Trophoblast cell (in vitro differentiated cells and primary cell): ENCODE measurements around the gene CLEC20A.

Source experiments
- DNase-seq, 2 donors: peaks; one replicate each; pipeline ENCODE4 v3.0.0-alpha.2; 2016
- H2AFZ ChIP-seq: 2 replicates; pipeline ENCODE4 v1.6.1; 2013; ENCODE audit warnings: low read length, moderate library complexity, mild to moderate bottlenecking; ENCODE audit not compliant: insufficient read depth, poor library complexity
- H2AK5ac ChIP-seq: 2 replicates; pipeline ENCODE4 v1.6.1; 2013; ENCODE audit warnings: mild to moderate bottlenecking, low read length
- H2BK120ac ChIP-seq: 2 replicates; pipeline ENCODE4 v1.6.1; 2013; ENCODE audit warnings: low read length, mild to moderate bottlenecking, moderate library complexity; ENCODE audit not compliant: insufficient read depth, poor library complexity
- H2BK12ac ChIP-seq: 2 replicates; pipeline ENCODE4 v1.6.1; 2013; ENCODE audit warnings: mild to moderate bottlenecking, low read length, moderate library complexity
- H2BK5ac ChIP-seq: 2 replicates; pipeline ENCODE4 v1.6.1; 2013; ENCODE audit warnings: low read length, low read depth, moderate library complexity, mild to moderate bottlenecking; ENCODE audit not compliant: poor library complexity
- H3K14ac ChIP-seq: 2 replicates; pipeline ENCODE4 v1.6.1; 2013; ENCODE audit warnings: mild to moderate bottlenecking, low read length
- H3K18ac ChIP-seq: 2 replicates; pipeline ENCODE4 v1.6.1; 2013; ENCODE audit warnings: mild to moderate bottlenecking, low read length
- H3K23ac ChIP-seq: 2 replicates; pipeline ENCODE4 v1.6.1; 2013; ENCODE audit warnings: low read length
- H3K27ac ChIP-seq: 2 replicates; pipeline ENCODE4 v1.5.1; 2013; ENCODE audit warnings: low read depth, mild to moderate bottlenecking, inconsistent platforms, low read length, moderate library complexity
- H3K27me3 ChIP-seq: 2 replicates; pipeline ENCODE4 v1.6.1; 2013; ENCODE audit warnings: inconsistent platforms, mild to moderate bottlenecking, low read length, moderate library complexity; ENCODE audit not compliant: insufficient read depth
- H3K36me3 ChIP-seq, 2 experiments: 1 replicate in 1 of 2; 2 replicates in 1 of 2; pipeline ENCODE4 v1.6.1; 2013; ENCODE audit warnings: low read length in 2 of 2, mild to moderate bottlenecking in 2 of 2, moderate library complexity in 1 of 2; ENCODE audit not compliant: insufficient read depth in 2 of 2, control insufficient read depth in 1 of 2
- H3K4ac ChIP-seq: 2 replicates; pipeline ENCODE4 v1.6.1; 2013; ENCODE audit warnings: low read depth, mild to moderate bottlenecking, low read length, moderate library complexity
- H3K4me1 ChIP-seq, 2 experiments: 1 replicate in 1 of 2; 2 replicates in 1 of 2; pipeline ENCODE4 v1.6.1; 2013; ENCODE audit warnings: low read length in 2 of 2, mild to moderate bottlenecking in 2 of 2, moderate library complexity in 1 of 2; ENCODE audit not compliant: insufficient read depth in 2 of 2, control insufficient read depth in 1 of 2
- H3K4me2 ChIP-seq: 2 replicates; pipeline ENCODE4 v1.6.1; 2013; ENCODE audit warnings: inconsistent platforms, mild to moderate bottlenecking, low read length, moderate library complexity
- H3K4me3 ChIP-seq: 2 replicates; pipeline ENCODE4 v1.5.1; 2013; ENCODE audit warnings: mild to moderate bottlenecking, low read depth, low read length, inconsistent platforms
- H3K79me1 ChIP-seq: one replicate; pipeline ENCODE4 v1.6.1; 2013; ENCODE audit warnings: low read length
- H3K79me2 ChIP-seq: 2 replicates; pipeline ENCODE4 v1.6.1; 2013; ENCODE audit warnings: low read length, mild to moderate bottlenecking; ENCODE audit not compliant: control insufficient read depth, insufficient read depth, poor library complexity
- H3K9ac ChIP-seq: 2 replicates; pipeline ENCODE4 v1.6.1; 2013; ENCODE audit warnings: mild to moderate bottlenecking, low read length
- H3K9me3 ChIP-seq: 2 replicates; pipeline ENCODE4 v1.6.1; 2013; ENCODE audit warnings: low read depth, mild to moderate bottlenecking, control low read depth, inconsistent platforms, low read length; ENCODE audit not compliant: insufficient read depth
- H4K12ac ChIP-seq: 2 replicates; pipeline ENCODE4 v1.6.1; 2013; ENCODE audit warnings: low read depth, mild to moderate bottlenecking, low read length, moderate library complexity
- H4K8ac ChIP-seq: 2 replicates; pipeline ENCODE4 v1.6.1; 2013; ENCODE audit warnings: low read depth, mild to moderate bottlenecking, low read length, moderate library complexity
- H4K91ac ChIP-seq: one replicate; pipeline ENCODE4 v1.6.1; 2013; ENCODE audit warnings: low read depth, mild to moderate bottlenecking, low read length, moderate library complexity
- WGBS: extraction: QIAGEN DNeasy Blood & Tissue Kit; methylation state at CpG from one replicate; pipeline ENCODE4 v1.1.7; 2013; ENCODE audit warnings: missing lambda C conversion rate; ENCODE audit not compliant: insufficient read length, insufficient coverage; ENCODE audit errors: extremely low coverage; 5-methylcytosine and 5-hydroxymethylcytosine counted together

Gene CLEC20A

DNA sequence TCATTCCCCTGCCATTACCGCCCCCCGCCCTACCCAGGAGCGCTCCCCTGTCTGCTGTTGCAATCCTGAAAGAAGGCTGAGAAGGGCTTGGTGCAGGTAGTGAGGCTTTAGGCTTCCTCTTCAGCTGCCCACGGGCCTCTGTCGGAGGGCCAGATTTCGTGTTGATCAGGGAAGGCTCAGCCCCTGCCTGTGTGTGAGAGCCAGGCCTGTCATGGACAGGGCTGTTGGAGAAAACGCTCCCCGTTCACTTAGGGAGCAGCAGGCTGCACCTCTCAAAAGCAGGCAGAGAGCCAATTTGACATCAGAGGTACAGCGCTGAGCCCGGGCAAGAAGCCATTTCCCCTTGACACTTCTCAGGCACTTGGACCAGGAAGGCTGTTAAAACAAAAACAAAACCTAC is 35.1 kb upstream of the CLEC20A start:
- no peak overlapping the region for H4K12ac ChIP-seq
- no peak overlapping the region for H2AFZ ChIP-seq
- no peak overlapping the region for H3K23ac ChIP-seq
- no peak overlapping the region for H3K4me2 ChIP-seq
- no peak for DNase-seq
- no peak overlapping the region for H3K14ac ChIP-seq
- no peak overlapping the region for H4K8ac ChIP-seq
- no peak overlapping the region for H2BK12ac ChIP-seq
- H3K18ac ChIP-seq, result no peak overlapping the region
- no CpG with 5 or more reads among the region's 10 CpGs for WGBS
- H3K4me3 ChIP-seq, result no peak overlapping the region
- H3K27me3 ChIP-seq, result no peaks in the 10 kb centered on the region
- H2BK120ac ChIP-seq, result no peak overlapping the region
- H3K27ac ChIP-seq, result no peak overlapping the region
- peak overlapping the region; percentile 12 for H2AK5ac ChIP-seq
- H3K36me3 ChIP-seq, result no peaks in the 10 kb centered on the region
- H2BK5ac ChIP-seq, result no peak overlapping the region
- no peak overlapping the region for H3K4ac ChIP-seq
- no peaks in the 10 kb centered on the region for H3K79me1 ChIP-seq
- H3K9ac ChIP-seq, result no peak overlapping the region
- H4K91ac ChIP-seq, result peak overlapping the region; percentile 36
- H3K79me2 ChIP-seq, result no peaks in the 10 kb centered on the region
- peaks cover 12 to 15% of the 10 kb centered on the region in 2 experiments for H3K4me1 ChIP-seq
- H3K9me3 ChIP-seq, result no peaks in the 10 kb centered on the region

DNA sequence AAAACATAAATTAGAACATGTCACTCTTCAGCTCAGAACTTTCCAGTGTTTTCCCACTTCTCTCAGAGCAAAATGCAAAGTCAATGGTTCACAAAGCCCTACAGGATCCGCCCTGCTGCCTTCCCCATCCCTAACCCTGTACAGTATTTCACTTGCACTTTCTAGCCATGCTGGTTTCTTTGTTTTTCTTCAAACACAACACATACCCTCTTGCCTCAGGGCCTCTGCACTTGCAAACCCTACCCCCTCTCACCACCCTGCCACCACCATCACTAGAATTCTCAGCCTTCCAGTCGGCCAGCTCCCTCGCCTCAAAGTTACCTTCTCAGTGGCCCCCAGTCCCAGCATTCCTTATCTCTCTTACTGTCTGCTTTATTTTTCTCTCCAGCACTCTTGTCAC is 33.7 kb upstream of the CLEC20A start:
- H3K27me3 ChIP-seq, result no peaks in the 10 kb centered on the region
- no peak overlapping the region for H3K9ac ChIP-seq
- no peaks in the 10 kb centered on the region for H3K79me2 ChIP-seq
- no peak overlapping the region for H2BK5ac ChIP-seq
- no peak overlapping the region for H4K8ac ChIP-seq
- H3K36me3 ChIP-seq, result no peaks in the 10 kb centered on the region
- no peak overlapping the region for H3K14ac ChIP-seq
- H3K4me3 ChIP-seq, result no peak overlapping the region
- no peak overlapping the region for H2AFZ ChIP-seq
- peak in 1 of 2 donors; percentile 39 for DNase-seq
- no peaks in the 10 kb centered on the region for H3K79me1 ChIP-seq
- H3K23ac ChIP-seq, result no peak overlapping the region
- H4K12ac ChIP-seq, result no peak overlapping the region
- no peak overlapping the region for H3K18ac ChIP-seq
- no CpG with 5 or more reads among the region's 3 CpGs for WGBS
- no peak overlapping the region for H2BK120ac ChIP-seq
- no peak overlapping the region for H2BK12ac ChIP-seq
- peaks cover 11% of the 10 kb centered on the region in 2 experiments for H3K4me1 ChIP-seq
- no peak overlapping the region for H3K4ac ChIP-seq
- no peak overlapping the region for H2AK5ac ChIP-seq
- no peak overlapping the region for H3K4me2 ChIP-seq
- no peaks in the 10 kb centered on the region for H3K9me3 ChIP-seq
- H4K91ac ChIP-seq, result no peak overlapping the region
- H3K27ac ChIP-seq, result peak overlapping the region; percentile 18

DNA sequence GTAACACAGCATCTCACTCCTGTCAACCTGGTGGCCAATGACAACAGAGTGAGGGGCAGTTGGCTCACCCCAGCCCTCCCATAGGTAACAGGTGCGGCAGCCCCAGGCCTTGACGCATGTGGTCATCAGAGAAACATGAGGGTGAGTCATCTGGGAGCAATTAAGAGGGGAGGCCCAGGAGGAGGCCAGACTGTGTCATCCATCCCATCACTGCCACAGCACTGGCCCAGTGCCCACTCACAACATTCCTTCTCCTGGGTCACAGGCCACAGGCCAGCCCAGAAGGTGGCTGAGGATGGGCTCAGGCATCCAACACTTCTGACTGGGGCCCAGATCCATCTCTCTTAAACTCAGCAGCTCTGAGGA is 33.3 kb upstream of the CLEC20A start:
- no peak overlapping the region for H2AFZ ChIP-seq
- H4K91ac ChIP-seq, result no peak overlapping the region
- no peaks in the 10 kb centered on the region for H3K79me1 ChIP-seq
- no peak overlapping the region for H3K9ac ChIP-seq
- H3K14ac ChIP-seq, result no peak overlapping the region
- no peaks in the 10 kb centered on the region for H3K79me2 ChIP-seq
- H4K12ac ChIP-seq, result no peak overlapping the region
- H3K36me3 ChIP-seq, result no peaks in the 10 kb centered on the region
- no peak overlapping the region for H3K18ac ChIP-seq
- DNase-seq, result peak; percentile 64 to 75
- no peaks in the 10 kb centered on the region for H3K27me3 ChIP-seq
- no peak overlapping the region for H3K23ac ChIP-seq
- peak overlapping the region; percentile 18 for H3K27ac ChIP-seq
- H4K8ac ChIP-seq, result no peak overlapping the region
- H3K4me3 ChIP-seq, result no peak overlapping the region
- no peak overlapping the region for H3K4ac ChIP-seq
- WGBS, result no CpG with 5 or more reads among the region's 2 CpGs
- peaks cover 11% of the 10 kb centered on the region in 2 experiments for H3K4me1 ChIP-seq
- no peak overlapping the region for H2AK5ac ChIP-seq
- no peak overlapping the region for H3K4me2 ChIP-seq
- no peak overlapping the region for H2BK12ac ChIP-seq
- H2BK5ac ChIP-seq, result no peak overlapping the region
- H2BK120ac ChIP-seq, result no peak overlapping the region
- no peaks in the 10 kb centered on the region for H3K9me3 ChIP-seq

DNA sequence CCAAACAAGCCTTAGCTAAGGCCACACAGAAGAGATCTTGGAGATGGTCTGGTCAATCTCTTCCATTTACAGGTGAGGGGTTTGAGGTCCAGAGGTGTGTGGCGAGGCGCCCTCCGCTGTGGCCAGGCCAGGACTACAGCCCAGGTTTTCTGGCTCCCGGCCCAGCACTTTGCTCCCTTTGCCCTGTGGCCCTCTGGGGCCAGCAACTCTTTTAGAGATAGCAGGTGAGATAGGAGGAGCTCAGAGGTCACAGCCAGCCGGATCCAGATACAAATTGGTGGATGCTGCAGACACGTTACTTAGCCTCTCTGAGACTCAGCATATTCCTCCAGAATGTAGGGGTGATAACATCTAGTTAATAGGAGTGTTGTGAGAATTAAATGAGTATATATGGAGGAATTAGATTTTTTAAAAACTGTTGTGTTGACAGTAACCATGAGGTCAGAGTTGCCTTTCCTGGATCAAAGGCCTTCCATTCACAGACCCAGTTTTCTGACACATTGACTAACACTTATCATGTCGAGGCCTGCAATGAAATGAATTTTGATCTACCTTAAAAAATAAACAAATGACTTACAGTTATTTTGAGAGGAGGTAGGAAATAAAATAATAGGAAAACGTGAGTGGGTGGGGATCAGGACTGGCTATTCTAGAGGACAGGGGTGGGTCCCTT is 32.7 kb upstream of the CLEC20A start:
- H4K12ac ChIP-seq, result no peak overlapping the region
- no peak overlapping the region for H2BK12ac ChIP-seq
- no peak overlapping the region for H4K8ac ChIP-seq
- H3K9me3 ChIP-seq, result no peaks in the 10 kb centered on the region
- peak in 1 of 2 donors; percentile 28 for DNase-seq
- no peak overlapping the region for H3K27ac ChIP-seq
- H3K18ac ChIP-seq, result no peak overlapping the region
- H3K9ac ChIP-seq, result no peak overlapping the region
- H2BK5ac ChIP-seq, result no peak overlapping the region
- H3K79me1 ChIP-seq, result no peaks in the 10 kb centered on the region
- H3K27me3 ChIP-seq, result no peaks in the 10 kb centered on the region
- no peak overlapping the region for H4K91ac ChIP-seq
- H3K23ac ChIP-seq, result no peak overlapping the region
- no peak overlapping the region for H2BK120ac ChIP-seq
- no peak overlapping the region for H3K4me3 ChIP-seq
- 100% methylated on average over 1 of the region's 8 CpGs for WGBS
- no peak overlapping the region for H3K14ac ChIP-seq
- no peak overlapping the region for H2AK5ac ChIP-seq
- H3K4ac ChIP-seq, result no peak overlapping the region
- peaks cover 11% of the 10 kb centered on the region in 2 experiments for H3K4me1 ChIP-seq
- H3K79me2 ChIP-seq, result no peaks in the 10 kb centered on the region
- no peaks in the 10 kb centered on the region for H3K36me3 ChIP-seq
- H2AFZ ChIP-seq, result no peak overlapping the region
- no peak overlapping the region for H3K4me2 ChIP-seq
